HG03066 (cell line): ENCODE data around the gene RGS7.
"Not testable (repeated sequence)": the region's sequence is repeated elsewhere in the genome, so short reads cannot be mapped to it uniquely, and the experiment has no call there.

Experiments used
- ATAC-seq: cut with Tn5 transposase; IDR thresholded peaks from one replicate; pipeline ENCODE4 v1.9.1; 2021; ENCODE audit warnings: low read depth; ENCODE audit not compliant: unreplicated experiment

Gene RGS7

DNA sequence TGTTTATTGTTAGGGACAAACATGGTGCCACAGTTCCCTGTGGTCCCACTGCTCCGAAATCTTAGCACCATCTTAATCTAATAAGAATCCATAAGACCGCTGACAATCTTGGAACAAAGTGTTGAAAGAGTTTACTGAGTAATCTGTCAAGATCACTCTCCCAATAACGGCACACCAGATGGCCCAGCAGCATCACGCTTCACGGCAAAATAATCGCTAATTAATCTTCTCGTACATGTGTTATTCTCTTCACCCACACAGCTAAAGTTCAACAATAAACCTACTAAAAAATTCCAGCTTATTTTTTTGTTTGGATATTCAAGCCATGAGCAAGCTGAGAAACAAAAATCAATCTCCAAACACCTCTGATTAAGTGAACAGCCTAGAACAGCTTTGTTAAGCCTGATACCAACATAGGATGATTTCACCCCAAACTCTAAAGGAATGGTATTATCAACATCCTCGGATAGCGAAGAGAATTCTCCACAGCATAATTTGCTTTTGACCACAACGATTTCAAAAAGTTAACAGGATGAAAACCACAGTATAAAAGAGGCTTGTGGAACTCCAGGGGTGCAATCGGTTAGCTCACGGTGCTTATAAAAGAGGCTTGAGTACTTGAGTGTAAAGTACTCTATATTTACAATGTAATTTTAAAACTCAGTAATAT lies 415.2 kb downstream of the RGS7 start:
- ATAC-seq, result no peak

DNA sequence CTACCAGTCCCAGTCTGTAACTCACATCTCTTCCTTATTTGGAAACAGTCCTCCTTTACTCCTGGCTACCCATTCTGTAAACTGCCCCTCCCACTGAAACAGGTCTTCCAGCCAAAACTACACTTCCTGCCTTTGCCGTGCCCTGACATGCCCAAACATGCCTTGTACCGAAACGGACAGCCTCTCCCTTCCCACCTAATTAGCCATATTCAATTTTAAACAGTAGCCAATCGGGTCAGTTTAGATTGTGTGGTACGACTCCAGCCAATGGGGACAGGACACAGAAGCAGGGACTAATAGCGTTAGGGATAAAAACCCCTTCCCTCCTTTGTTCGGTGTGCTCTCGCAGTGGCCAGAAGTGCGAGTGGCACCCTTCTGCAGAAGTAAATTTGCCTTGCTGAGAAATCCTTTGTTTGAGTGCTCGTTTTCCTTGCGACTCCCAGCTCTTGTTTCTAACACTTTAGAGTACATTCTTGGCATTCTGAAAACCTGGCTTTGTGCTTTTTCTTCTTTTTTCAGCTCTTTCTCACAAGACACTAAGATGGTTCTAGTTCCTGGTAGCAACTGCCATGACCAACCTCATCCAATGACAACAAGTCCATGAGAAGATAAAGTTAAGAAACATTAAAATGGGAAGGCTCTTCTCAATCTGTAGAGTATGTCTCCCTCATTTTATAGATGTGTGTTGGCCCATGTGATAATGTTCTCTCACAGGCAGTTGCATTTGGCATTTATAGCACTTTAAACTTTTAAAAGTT lies 419.9 kb downstream of the RGS7 start:
- ATAC-seq, result no peak

DNA sequence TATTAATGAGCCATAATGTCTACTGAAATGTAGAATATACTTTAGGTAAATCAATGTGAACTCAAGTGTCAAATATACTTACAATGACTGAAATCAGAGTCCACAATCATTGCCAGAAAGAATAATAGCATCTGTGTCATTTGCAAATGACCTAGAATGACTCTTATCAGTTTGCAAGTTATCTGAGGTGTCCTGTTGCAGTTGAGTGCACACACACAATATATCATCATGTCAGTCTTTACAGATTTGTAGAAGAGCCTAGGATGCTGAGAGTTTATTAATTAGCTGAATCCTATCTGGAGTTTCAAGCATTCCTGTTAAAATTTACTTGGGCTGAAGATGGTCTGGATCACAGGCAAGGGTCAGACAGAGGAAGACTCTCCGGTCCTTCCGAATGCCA lies 421.1 kb downstream of the RGS7 start:
- ATAC-seq, result no peak

DNA sequence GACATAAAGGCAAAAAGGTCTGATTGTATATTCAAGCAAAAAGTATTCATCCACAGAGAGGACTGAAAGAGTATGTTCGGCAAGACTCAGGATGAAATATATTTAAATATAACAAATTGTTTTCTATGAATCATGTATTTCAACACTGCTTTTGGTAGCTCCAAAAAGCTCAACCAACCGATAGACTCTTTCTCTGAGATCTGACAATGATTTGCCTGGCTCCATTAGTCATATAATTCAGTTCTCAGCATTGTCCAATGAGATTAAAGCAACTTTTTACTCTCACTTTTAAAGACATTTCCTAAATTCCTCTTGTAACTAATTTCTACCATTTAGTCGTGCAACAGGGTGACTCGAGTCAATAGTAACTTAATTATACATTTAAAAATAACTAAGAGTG lies 426.0 kb downstream of the RGS7 start:
- no peak for ATAC-seq

GRCh38 chr1:240928265-240928664 lies 428.7 kb downstream of the RGS7 start:
- no peak for ATAC-seq

GRCh38 chr1:240927821-240928220 lies 429.2 kb downstream of the RGS7 start:
- ATAC-seq, result no peak

GRCh38 chr1:240925273-240925672 lies 431.7 kb downstream of the RGS7 start:
- no peak for ATAC-seq

DNA sequence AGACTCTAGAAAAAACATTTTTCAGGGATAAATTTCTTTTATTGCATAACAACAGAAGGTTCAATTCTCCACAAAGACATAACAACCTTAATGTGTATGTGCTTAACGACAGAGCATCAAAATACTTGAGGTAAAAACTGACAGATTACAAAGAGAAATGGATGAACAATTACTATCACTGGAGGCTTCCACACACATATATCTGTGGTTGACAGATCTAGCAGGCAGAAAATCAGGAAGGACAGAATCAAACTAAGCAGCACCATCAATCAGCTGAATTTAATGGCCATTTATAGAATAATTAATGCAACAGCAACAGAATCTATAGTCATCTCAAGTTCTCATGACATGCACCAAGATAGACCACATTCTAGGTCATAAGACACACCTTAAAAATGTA lies 439.0 kb downstream of the RGS7 start:
- no peak for ATAC-seq

GRCh38 chr1:240914506-240914905 lies 442.5 kb downstream of the RGS7 start:
- ATAC-seq, result no peak

GRCh38 chr1:240912821-240913220 lies 444.2 kb downstream of the RGS7 start:
- no peak for ATAC-seq

- ATAC-seq, result no peak
These were observed 447.1 kb downstream of the RGS7 start for GRCh38 chr1:240909701-240910457.

- ATAC-seq, result no peak
These were observed 450.5 kb downstream of the RGS7 start for GRCh38 chr1:240906477-240906876.

DNA sequence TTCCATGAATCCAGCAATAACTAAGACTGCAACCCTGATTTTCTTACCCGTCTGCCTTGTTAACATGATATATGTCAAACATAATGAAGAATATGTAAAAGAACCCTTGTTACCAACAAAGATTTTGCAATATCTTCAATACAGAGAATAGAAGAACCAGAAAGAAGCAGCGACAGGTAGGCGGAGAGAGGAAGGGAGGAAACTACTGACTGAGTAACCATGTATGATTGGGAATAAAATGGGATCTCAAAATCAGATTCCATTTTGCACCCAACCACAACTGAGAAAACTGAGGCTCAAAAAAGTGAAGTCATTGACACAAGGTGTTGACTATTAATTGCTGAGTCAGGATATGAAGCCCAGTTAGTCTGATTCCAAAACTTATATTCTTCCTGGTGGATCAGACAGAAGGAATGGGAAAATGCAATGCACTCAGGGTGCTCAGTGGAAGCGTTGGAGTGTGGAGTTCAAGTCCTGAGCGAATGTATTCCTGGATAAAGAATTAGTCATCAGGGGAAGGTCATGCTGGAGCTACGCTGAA lies 451.7 kb downstream of the RGS7 start:
- no peak for ATAC-seq

DNA sequence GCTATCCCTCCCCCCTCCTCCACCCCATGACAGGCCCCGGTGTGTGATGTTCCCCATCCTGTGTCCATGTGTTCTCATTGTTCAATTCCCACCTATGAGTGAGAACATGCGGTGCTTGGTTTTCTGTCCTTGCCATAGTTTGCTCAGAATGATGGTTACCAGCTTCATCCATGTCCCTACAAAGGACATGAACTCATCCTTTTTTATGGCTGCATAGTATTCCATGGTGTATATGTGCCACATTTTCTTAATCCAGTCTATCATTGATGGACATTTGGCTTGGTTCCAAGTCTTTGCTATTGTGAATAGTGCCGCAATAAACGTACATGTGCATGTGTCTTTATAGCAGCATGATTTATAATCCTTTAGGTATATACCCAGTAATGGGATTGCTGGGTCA lies 461.6 kb downstream of the RGS7 start:
- not testable (repeated sequence) for ATAC-seq

- no peak for ATAC-seq
These were observed 468.3 kb downstream of the RGS7 start for GRCh38 chr1:240888787-240889048.

GRCh38 chr1:240888039-240888786 lies 468.8 kb downstream of the RGS7 start:
- ATAC-seq, result no peak

DNA sequence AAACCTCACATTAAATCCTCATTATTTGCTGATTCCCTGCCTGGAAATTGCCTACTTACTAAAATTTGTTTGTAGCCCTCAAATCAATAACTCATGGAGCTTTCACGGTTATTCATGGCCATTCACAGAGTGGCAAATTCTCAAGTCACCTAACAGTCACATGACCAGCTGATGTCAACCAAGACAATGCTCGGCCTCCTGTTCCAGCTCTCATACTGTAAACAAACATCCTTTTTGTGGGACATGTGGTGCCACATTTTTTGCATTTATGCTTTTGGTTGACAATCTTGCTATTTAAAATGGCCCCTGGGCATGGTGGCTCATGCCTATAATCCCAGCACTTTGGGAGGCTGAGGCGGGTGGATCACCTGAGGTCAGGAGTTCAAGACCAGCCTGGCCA lies 473.5 kb downstream of the RGS7 start:
- no peak for ATAC-seq

DNA sequence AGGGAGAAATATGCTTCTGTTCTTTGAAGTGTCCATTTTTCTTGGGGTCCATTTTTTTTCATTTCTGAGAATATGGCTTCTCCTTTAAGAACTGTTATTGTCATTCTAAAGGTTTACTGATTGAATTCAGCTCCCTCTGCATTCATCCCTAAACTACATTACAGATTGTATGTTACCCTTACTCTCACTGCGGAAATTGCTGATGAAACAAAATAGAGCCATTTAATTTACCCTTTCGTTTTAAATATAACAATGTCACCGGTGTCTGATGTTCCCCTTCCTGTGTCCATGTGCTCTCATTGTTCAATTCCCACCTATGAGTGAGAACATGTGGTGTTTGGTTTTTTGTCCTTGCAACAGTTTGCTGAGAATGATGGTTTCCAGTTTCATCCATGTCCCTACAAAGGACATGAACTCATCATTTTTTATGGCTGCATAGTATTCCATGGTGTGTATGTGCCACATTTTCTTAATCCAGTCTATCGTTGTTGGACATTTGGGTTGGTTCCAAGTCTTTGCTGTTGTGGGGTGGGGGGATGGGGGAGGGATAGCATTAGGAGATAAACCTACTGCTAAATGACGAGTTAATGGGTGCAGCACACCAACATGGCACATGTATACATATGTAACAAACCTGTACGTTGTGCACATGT lies 474.2 kb downstream of the RGS7 start:
- ATAC-seq, result not testable (repeated sequence)

- ATAC-seq, result no peak
These were observed 478.4 kb downstream of the RGS7 start for GRCh38 chr1:240878631-240879030.

DNA sequence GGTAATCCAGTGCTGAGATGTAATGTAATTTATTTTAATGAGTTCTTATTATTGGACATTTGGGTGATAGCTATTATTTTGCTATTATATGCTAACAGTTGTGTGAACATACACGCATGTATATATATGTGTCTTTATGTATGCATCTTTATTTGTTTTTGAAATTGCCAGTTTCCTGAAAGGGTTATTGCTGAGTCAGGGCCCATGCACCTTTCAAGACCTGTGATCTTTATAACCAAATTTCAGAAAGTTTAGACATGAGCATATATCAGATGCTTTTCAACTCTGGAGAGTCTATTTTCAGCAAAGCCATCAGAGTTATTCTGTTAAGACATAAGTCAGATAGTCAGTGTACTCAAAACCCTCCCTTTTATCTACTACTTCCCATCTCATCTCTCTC lies 479.4 kb downstream of the RGS7 start:
- no peak for ATAC-seq
